Endodermal cell (in vitro differentiated cells): ENCODE results near the gene CUL9. TPM values are rescaled to one million over a fixed set of nuclear protein-coding genes. Genes with fewer than 3 reads are reported as not detected.
A peak's percentile ranks its signal among the peaks of the same experiment; 100 is the strongest.

Source experiments
- DNase-seq: peaks from one replicate; pipeline ENCODE4 v3.0.0-alpha.2; 2017
- H3K27ac ChIP-seq: 2 replicates; pipeline ENCODE4 v1.5.1; 2013; ENCODE audit warnings: mild to moderate bottlenecking, low read depth, low read length, moderate library complexity
- H3K27me3 ChIP-seq: 2 replicates; pipeline ENCODE4 v1.6.1; 2013; ENCODE audit warnings: mild to moderate bottlenecking, low read length, moderate library complexity; ENCODE audit not compliant: insufficient read depth, control insufficient read depth, poor library complexity, severe bottlenecking
- H3K36me3 ChIP-seq: 2 replicates; pipeline ENCODE4 v1.7.0; 2013; ENCODE audit warnings: mild to moderate bottlenecking, low read length, moderate library complexity; ENCODE audit not compliant: control insufficient read depth, insufficient read depth
- H3K4me1 ChIP-seq: one replicate; pipeline ENCODE4 v1.7.0; 2013; ENCODE audit warnings: low read length; ENCODE audit not compliant: control insufficient read depth, insufficient read depth
- H3K4me3 ChIP-seq: 2 replicates; pipeline ENCODE4 v1.5.1; 2013; ENCODE audit warnings: mild to moderate bottlenecking, low read length, moderate library complexity
- H3K9ac ChIP-seq: 2 replicates; pipeline ENCODE4 v1.6.1; 2013; ENCODE audit warnings: mild to moderate bottlenecking, low read length, moderate library complexity; ENCODE audit not compliant: poor library complexity, severe bottlenecking; ENCODE audit errors: extremely low read depth
- H3K9me3 ChIP-seq: 2 replicates; pipeline ENCODE4 v1.6.1; 2013; ENCODE audit warnings: mild to moderate bottlenecking, low read length, moderate library complexity; ENCODE audit not compliant: control insufficient read depth
- H3K27ac Mint-ChIP-seq: 2 replicates; pipeline ENCODE4 v1.8.0; 2020; ENCODE audit warnings: mixed read lengths
- H3K27me3 Mint-ChIP-seq: 2 replicates; pipeline ENCODE4 v1.8.0; 2021; ENCODE audit warnings: mild to moderate bottlenecking, mixed read lengths; ENCODE audit not compliant: insufficient read depth
- H3K36me3 Mint-ChIP-seq: 2 replicates; pipeline ENCODE4 v1.8.0; 2020; ENCODE audit warnings: low read depth, mixed read lengths
- H3K4me1 Mint-ChIP-seq: 2 replicates; pipeline ENCODE4 v1.8.0; 2020; ENCODE audit warnings: mixed read lengths
- H3K4me3 Mint-ChIP-seq: 2 replicates; pipeline ENCODE4 v1.8.0; 2020; ENCODE audit warnings: mild to moderate bottlenecking, moderate library complexity, mixed read lengths
- H3K9me3 Mint-ChIP-seq: 2 replicates; pipeline ENCODE4 v1.8.0; 2020; ENCODE audit warnings: mild to moderate bottlenecking, mixed read lengths
- CTCF ChIP-seq: fragments of 200-600 bp; sonication (generic); conservative IDR thresholded peaks from 2 replicates; pipeline ENCODE4 v1.5.0; 2021; ENCODE audit warnings: antibody characterized with exemption, mild to moderate bottlenecking
- WGBS, 2 experiments: methylation state at CpG; one replicate each; pipeline versions ENCODE4 v1.1.5 to v1.1.7; 2013; ENCODE audit warnings: missing lambda C conversion rate in 2 of 2, mixed read lengths in 1 of 2; ENCODE audit not compliant: insufficient coverage in 1 of 2, insufficient read length in 1 of 2; 5-methylcytosine and 5-hydroxymethylcytosine counted together
- total RNA-seq, 2 donors: library from RNA; stranded (reverse); fragmentation: NEBNext Ultra II Directional in 1 of 2; extraction: Animal tissue kit (Norgen Biotek cat#: 25700) in 1 of 2; gene quantifications; 2 replicates in 1 of 2; 3 replicates in 1 of 2; pipeline ENCODE4 v1.2.1, GENCODE V29; 2021

CUL9 gene
- total RNA-seq, 2 donors from 2014 or later: 30.3 to 34.1 TPM

GRCh38 chr6:43203718-43204095, 21.7 kb downstream of the CUL9 start:
- no peak overlapping the region for H3K4me3 Mint-ChIP-seq

GRCh38 chr6:43204271-43205105, 22.5 kb downstream of the CUL9 start:
- TF ChIP-seq CTCF: no peak
- H3K27me3 ChIP-seq: no peaks in the 10 kb centered on the region
- H3K36me3 ChIP-seq: no peaks in the 10 kb centered on the region
- no peaks in the 10 kb centered on the region for H3K9me3 Mint-ChIP-seq
- no peak overlapping the region for H3K27ac ChIP-seq
- no peak overlapping the region for H3K4me3 ChIP-seq
- H3K4me1 Mint-ChIP-seq: no peaks in the 10 kb centered on the region
- 92 to 95% methylated on average over 19 to 23 of the region's 23 CpGs for WGBS, 2 experiments
- no peaks in the 10 kb centered on the region for H3K27me3 Mint-ChIP-seq
- no peak overlapping the region for H3K27ac Mint-ChIP-seq
- H3K9me3 ChIP-seq: no peaks in the 10 kb centered on the region
- H3K4me1 ChIP-seq: no peaks in the 10 kb centered on the region
- H3K4me3 Mint-ChIP-seq: no peak overlapping the region
- no peak for DNase-seq
- peaks cover 12% of the 10 kb centered on the region for H3K36me3 Mint-ChIP-seq
- no peak overlapping the region for H3K9ac ChIP-seq

More at GRCh38 chr6:43203718-43204095, 21.7 kb downstream of the CUL9 start:
- TF ChIP-seq CTCF: no peak
- no peaks in the 10 kb centered on the region for H3K36me3 ChIP-seq
- H3K27ac Mint-ChIP-seq: no peak overlapping the region
- no peaks in the 10 kb centered on the region for H3K27me3 ChIP-seq
- H3K4me1 Mint-ChIP-seq: no peaks in the 10 kb centered on the region
- 95% methylated on average over 7 to 8 of the region's 8 CpGs for WGBS, 2 experiments
- DNase-seq: no peak
- H3K27me3 Mint-ChIP-seq: no peaks in the 10 kb centered on the region
- H3K9me3 ChIP-seq: no peaks in the 10 kb centered on the region
- no peaks in the 10 kb centered on the region for H3K4me1 ChIP-seq
- peaks cover 12% of the 10 kb centered on the region for H3K36me3 Mint-ChIP-seq
- H3K9ac ChIP-seq: no peak overlapping the region
- no peaks in the 10 kb centered on the region for H3K9me3 Mint-ChIP-seq
- no peak overlapping the region for H3K27ac ChIP-seq
- H3K4me3 ChIP-seq: no peak overlapping the region

GRCh38 chr6:43205849-43206248, 23.9 kb downstream of the CUL9 start:
- no peaks in the 10 kb centered on the region for H3K9me3 ChIP-seq
- no peaks in the 10 kb centered on the region for H3K36me3 ChIP-seq
- H3K9me3 Mint-ChIP-seq: no peaks in the 10 kb centered on the region
- H3K4me3 ChIP-seq: no peak overlapping the region
- WGBS, 2 experiments: 93 to 95% methylated on average over 8 to 10 of the region's 10 CpGs
- TF ChIP-seq CTCF: no peak
- no peak overlapping the region for H3K27ac ChIP-seq
- H3K4me1 ChIP-seq: no peaks in the 10 kb centered on the region
- DNase-seq: no peak
- H3K9ac ChIP-seq: no peak overlapping the region
- peaks cover 12% of the 10 kb centered on the region for H3K36me3 Mint-ChIP-seq
- no peaks in the 10 kb centered on the region for H3K27me3 ChIP-seq
- no peaks in the 10 kb centered on the region for H3K4me1 Mint-ChIP-seq
- no peaks in the 10 kb centered on the region for H3K27me3 Mint-ChIP-seq
- H3K4me3 Mint-ChIP-seq: no peak overlapping the region
- H3K27ac Mint-ChIP-seq: peak overlapping the region; percentile 1
